SU-DHL-6 (cell line): Measurements from ENCODE around the gene EBF3.

ENCODE experiments used
- H2AFZ ChIP-seq: fragments of 200-600 bp; sonication (generic); 2 replicates; pipeline ENCODE4 v1.6.1; 2014; ENCODE audit warnings: low read depth, mild to moderate bottlenecking, moderate library complexity, mixed read lengths, antibody characterized with exemption, low read length; ENCODE audit not compliant: severe bottlenecking
- H3F3A ChIP-seq: fragments of 200-600 bp; shearing (Covaris generic); 2 replicates; pipeline ENCODE4 v1.6.0; 2016; ENCODE audit warnings: antibody characterized with exemption, mild to moderate bottlenecking; ENCODE audit not compliant: insufficient read depth
- H3K27ac ChIP-seq: fragments of 200-600 bp; sonication (generic); 2 replicates; pipeline ENCODE4 v1.5.1; 2016; ENCODE audit warnings: low read depth, mild to moderate bottlenecking, low read length, moderate library complexity, mixed read lengths
- H3K27me3 ChIP-seq: fragments of 200-600 bp; sonication (generic), shearing (Covaris generic); 2 replicates; pipeline ENCODE4 v1.6.0; 2014; ENCODE audit warnings: mild to moderate bottlenecking, low read length
- H3K36me3 ChIP-seq: fragments of 200-600 bp; sonication (generic); 2 replicates; pipeline ENCODE4 v1.6.1; 2014; ENCODE audit warnings: mild to moderate bottlenecking, low read length, mixed read lengths
- H3K4me2 ChIP-seq: fragments of 300-600, 200-600 bp; shearing (Covaris generic), sonication (generic); 2 replicates; pipeline ENCODE4 v1.6.0; 2014; ENCODE audit warnings: low read length, low read depth, mild to moderate bottlenecking; ENCODE audit not compliant: poor library complexity, severe bottlenecking
- H3K4me3 ChIP-seq: fragments of 200-600 bp; sonication (generic); 2 replicates; pipeline ENCODE4 v1.5.1; 2014; ENCODE audit warnings: antibody characterized with exemption, low read length, mild to moderate bottlenecking, mixed read lengths; ENCODE audit not compliant: insufficient read depth, poor library complexity, severe bottlenecking
- H3K79me2 ChIP-seq: fragments of 200-600 bp; sonication (generic); 2 replicates; pipeline ENCODE4 v1.6.1; 2014; ENCODE audit warnings: mild to moderate bottlenecking, low read length, moderate library complexity; ENCODE audit not compliant: insufficient read depth
- H3K9ac ChIP-seq: fragments of 200-600 bp; sonication (generic); 2 replicates; pipeline ENCODE4 v1.7.0; 2014; ENCODE audit warnings: mild to moderate bottlenecking, low read length
- H3K9me2 ChIP-seq: fragments of 200-600 bp; sonication (generic); replicated peaks from 2 replicates; pipeline ENCODE4 v1.6.1; 2014; ENCODE audit warnings: low read length; ENCODE audit not compliant: insufficient read depth
- H3K9me3 ChIP-seq: fragments of 200-600 bp; sonication (generic); 2 replicates; pipeline ENCODE4 v1.6.1; 2014; ENCODE audit warnings: low read length, mixed read lengths; ENCODE audit not compliant: insufficient read depth
- H4K20me1 ChIP-seq: fragments of 200-600 bp; sonication (generic); 2 replicates; pipeline ENCODE4 v1.6.1; 2014; ENCODE audit warnings: low read depth, mild to moderate bottlenecking, antibody characterized with exemption, low read length, moderate library complexity, mixed read lengths
- EZH2phosphoT487 ChIP-seq: fragments of 200-600 bp; sonication (generic), shearing (Covaris generic); conservative IDR thresholded peaks from 2 replicates; pipeline ENCODE4 v1.6.1; 2018; ENCODE audit warnings: mild to moderate bottlenecking, antibody characterized with exemption, low read length, moderate library complexity, mixed read lengths
- TF ChIP-seq, protein P1 (sequence below): fragments of 200-600 bp; sonication (generic); IDR thresholded peaks from one replicate; pipeline ENCODE4 v1.5.1; 2017; ENCODE audit warnings: antibody characterized with exemption, mild to moderate bottlenecking, low read length, moderate library complexity; ENCODE audit not compliant: insufficient read depth, poor library complexity, severe bottlenecking

The EBF3 gene

GRCh38 chr10:129898706-129899268 is 65.3 kb downstream of the EBF3 start:
- no peaks in the 10 kb centered on the region for H3K27me3 ChIP-seq

DNA sequence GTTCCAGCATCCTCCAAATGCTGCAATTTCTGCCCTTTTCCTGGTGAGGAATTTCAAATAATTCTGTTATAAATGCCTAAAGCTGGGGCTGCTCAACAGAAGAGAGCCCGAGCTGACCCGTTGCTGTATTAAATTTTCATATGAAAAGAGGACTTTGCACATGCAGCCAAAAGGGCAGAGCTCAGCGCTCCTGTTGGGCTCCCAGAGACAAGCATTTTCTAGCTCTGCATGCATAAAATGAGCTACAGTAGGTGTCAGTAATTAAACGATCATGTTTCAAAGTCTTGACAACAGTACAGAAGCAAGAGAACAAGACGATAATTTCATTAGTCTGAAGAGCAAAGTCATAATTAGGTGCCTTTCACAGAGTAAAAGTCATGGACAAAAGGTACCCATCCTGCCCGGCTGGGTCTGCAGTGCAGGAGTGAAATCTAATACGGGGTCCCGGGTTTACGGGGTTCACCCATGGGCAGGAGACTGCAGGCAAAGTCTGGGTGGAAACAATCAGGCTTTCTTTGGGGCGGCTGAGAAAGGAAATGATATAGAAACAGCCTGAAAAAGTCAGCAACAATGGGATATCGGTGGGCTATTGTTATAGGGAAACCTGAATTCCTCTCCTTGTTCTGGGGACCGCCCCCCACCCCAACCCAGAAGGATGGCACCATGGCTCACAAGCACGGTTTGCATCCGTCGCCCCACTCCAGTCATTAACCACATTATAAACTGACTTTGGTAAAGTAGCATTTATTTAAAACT is 66.0 kb downstream of the EBF3 start:
- H2AFZ ChIP-seq: no peak overlapping the region
- no peak overlapping the region for H3K4me2 ChIP-seq
- no peak overlapping the region for H3K27ac ChIP-seq
- TF ChIP-seq, protein P1, sequence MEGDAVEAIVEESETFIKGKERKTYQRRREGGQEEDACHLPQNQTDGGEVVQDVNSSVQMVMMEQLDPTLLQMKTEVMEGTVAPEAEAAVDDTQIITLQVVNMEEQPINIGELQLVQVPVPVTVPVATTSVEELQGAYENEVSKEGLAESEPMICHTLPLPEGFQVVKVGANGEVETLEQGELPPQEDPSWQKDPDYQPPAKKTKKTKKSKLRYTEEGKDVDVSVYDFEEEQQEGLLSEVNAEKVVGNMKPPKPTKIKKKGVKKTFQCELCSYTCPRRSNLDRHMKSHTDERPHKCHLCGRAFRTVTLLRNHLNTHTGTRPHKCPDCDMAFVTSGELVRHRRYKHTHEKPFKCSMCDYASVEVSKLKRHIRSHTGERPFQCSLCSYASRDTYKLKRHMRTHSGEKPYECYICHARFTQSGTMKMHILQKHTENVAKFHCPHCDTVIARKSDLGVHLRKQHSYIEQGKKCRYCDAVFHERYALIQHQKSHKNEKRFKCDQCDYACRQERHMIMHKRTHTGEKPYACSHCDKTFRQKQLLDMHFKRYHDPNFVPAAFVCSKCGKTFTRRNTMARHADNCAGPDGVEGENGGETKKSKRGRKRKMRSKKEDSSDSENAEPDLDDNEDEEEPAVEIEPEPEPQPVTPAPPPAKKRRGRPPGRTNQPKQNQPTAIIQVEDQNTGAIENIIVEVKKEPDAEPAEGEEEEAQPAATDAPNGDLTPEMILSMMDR: no peak
- TF ChIP-seq EZH2phosphoT487: no peak
- no peaks in the 10 kb centered on the region for H3K27me3 ChIP-seq
- no peaks in the 10 kb centered on the region for H3K79me2 ChIP-seq
- H3F3A ChIP-seq: no peaks in the 10 kb centered on the region
- no peak overlapping the region for H3K9ac ChIP-seq
- H4K20me1 ChIP-seq: no peaks in the 10 kb centered on the region
- H3K9me2 ChIP-seq: no peaks in the 10 kb centered on the region
- H3K9me3 ChIP-seq: no peaks in the 10 kb centered on the region
- no peaks in the 10 kb centered on the region for H3K36me3 ChIP-seq
- H3K4me3 ChIP-seq: no peak overlapping the region

More at GRCh38 chr10:129898706-129899268, 65.3 kb downstream of the EBF3 start:
- Histone ChIP-seq H3F3A (no peaks in the 10 kb centered on the region), H3K79me2 (no peaks in the 10 kb centered on the region), H3K36me3 (no peaks in the 10 kb centered on the region), H3K27ac (no peak overlapping the region), H3K9me2 (no peaks in the 10 kb centered on the region), H3K9ac (no peak overlapping the region), H3K4me2 (no peak overlapping the region), H3K9me3 (no peaks in the 10 kb centered on the region), H2AFZ (no peak overlapping the region), H3K4me3 (no peak overlapping the region), H4K20me1 (no peaks in the 10 kb centered on the region)
- TF ChIP-seq, protein P1: no peak
- no peak for TF ChIP-seq EZH2phosphoT487

GRCh38 chr10:129896860-129897200 is 67.2 kb downstream of the EBF3 start:
- Histone ChIP-seq H3K36me3 (no peaks in the 10 kb centered on the region), H3K9me3 (no peaks in the 10 kb centered on the region), H4K20me1 (no peaks in the 10 kb centered on the region), H3K79me2 (no peaks in the 10 kb centered on the region), H3K27ac (no peak overlapping the region), H3K9me2 (no peaks in the 10 kb centered on the region), H2AFZ (no peak overlapping the region), H3K4me3 (no peak overlapping the region), H3K4me2 (no peak overlapping the region), H3F3A (no peaks in the 10 kb centered on the region), H3K27me3 (no peaks in the 10 kb centered on the region), H3K9ac (no peak overlapping the region)
- no peak for TF ChIP-seq EZH2phosphoT487
- TF ChIP-seq, protein P1: no peak
